ENCODE measurements around the gene NOS2.

DNA sequence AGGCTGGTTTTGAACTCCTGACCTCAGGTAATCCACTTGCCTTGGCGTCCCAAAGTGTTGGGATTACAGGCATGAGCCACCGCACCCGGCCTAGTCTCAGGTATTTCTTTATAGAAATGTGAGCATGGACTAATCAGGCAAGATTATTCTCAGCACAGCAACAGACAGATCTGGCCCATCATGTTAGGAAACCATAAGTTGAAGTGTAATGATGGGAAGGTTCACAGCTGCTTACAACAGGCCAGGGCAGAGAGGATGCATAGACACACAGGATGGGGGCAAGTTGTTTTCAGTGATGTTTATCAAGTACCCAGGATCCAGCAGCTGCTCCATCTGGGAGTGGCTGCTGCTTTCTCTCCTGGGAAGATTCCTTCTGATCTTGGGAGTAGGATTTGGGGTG is 16.6 kb upstream of the NOS2 start:
- TF ChIP-seq GATA2 (IDR thresholded peaks at IDR 0.05; ENCODE audit: low read depth, low read length): no peak
- TF ChIP-seq GATA3 (IDR thresholded peaks at IDR 0.05; ENCODE audit: low read depth, low read length): no peak

Data from SH-SY5Y (cell line).